HAP-1 (cell line): ENCODE measurements around the gene MAK.
"Not testable (repeated sequence)": the region's sequence is repeated elsewhere in the genome, so short reads cannot be mapped to it uniquely, and the experiment has no call there.

Experiments used
- DNase-seq, 2 experiments: peaks; one replicate each; pipeline ENCODE4 v3.0.0-alpha.2; 2016 to 2020; ENCODE audit warnings: low spot score in 2 of 2
- H3K27me3 ChIP-seq: fragments of 250-450 bp; sonication (Bioruptor Pico); 2 replicates; pipeline ENCODE4 v1.5.1; 2020; ENCODE audit warnings: low read depth, mild to moderate bottlenecking, moderate library complexity
- H3K36me3 ChIP-seq: fragments of 250-450 bp; sonication (Bioruptor Pico); replicated peaks from 2 replicates; pipeline ENCODE4 v1.5.1; 2020; ENCODE audit warnings: mild to moderate bottlenecking
- H3K4me1 ChIP-seq: fragments of 250-450 bp; sonication (Bioruptor Pico); 2 replicates; pipeline ENCODE4 v1.5.1; 2020; ENCODE audit warnings: mild to moderate bottlenecking
- H3K4me3 ChIP-seq: fragments of 250-450 bp; sonication (Bioruptor Pico); 2 replicates; pipeline ENCODE4 v1.5.1; 2020; ENCODE audit warnings: mild to moderate bottlenecking, moderate library complexity
- H3K9me3 ChIP-seq: fragments of 250-450 bp; sonication (Bioruptor Pico); 2 replicates; pipeline ENCODE4 v1.5.1; 2020; ENCODE audit warnings: mild to moderate bottlenecking, moderate library complexity
- in situ Hi-C: fragments of 300-500 bp; cut with MboI; formaldehyde crosslinking; loops from 3 replicates; pipeline ENCODE4 v1.14.3; 2020; ENCODE audit warnings: low sequenced_read_pairs, inconsistent platforms, mixed read lengths

The MAK gene

GRCh38 chr6:10837995-10838793, at the start of gene MAK:
Gene MAK, minus strand, starts transcription at chr6:10838539. Its CDS starts 7,891 bp downstream, at chr6:10830648.
- in situ Hi-C loops = no loop called here
- H3K27me3 ChIP-seq = peaks cover 9% of the 10 kb centered on the region
- DNase-seq = peak; percentile 85 to 92
- peaks cover 9% of the 10 kb centered on the region for H3K4me1 ChIP-seq
- H3K9me3 ChIP-seq = peaks cover 1% of the 10 kb centered on the region; the same call in 1 of the 2 replicates
- peak within 1 kb of the TSS; percentile 56 for H3K4me3 ChIP-seq
- no peaks in the 10 kb centered on the region for H3K36me3 ChIP-seq

GRCh38 chr6:10886691-10887502, 48.6 kb upstream of the MAK start, which contains the start of gene SYCP2L:
Gene SYCP2L, plus strand, starts transcription at chr6:10887052. Its CDS starts 75 bp downstream, at chr6:10887127.
- H3K4me3 ChIP-seq = peak within 1 kb of the TSS; percentile 85
- no peaks in the 10 kb centered on the region for H3K27me3 ChIP-seq
- H3K4me1 ChIP-seq = peaks cover 4% of the 10 kb centered on the region; the same call in 1 of the 2 replicates
- H3K9me3 ChIP-seq = peaks cover 2% of the 10 kb centered on the region; the same call in 1 of the 2 replicates
- in situ Hi-C loops = no loop called here
- peak; percentile 90 to 93 for DNase-seq
- no peaks in the 10 kb centered on the region for H3K36me3 ChIP-seq

GRCh38 chr6:10886365-10886690, 48.0 kb upstream of the MAK start:
- H3K4me1 ChIP-seq, H3K36me3 ChIP-seq, H3K27me3 ChIP-seq, H3K9me3 ChIP-seq, DNase-seq, in situ Hi-C loops: not testable (repeated sequence)
- H3K4me3 ChIP-seq = peak overlapping the region; percentile 85

GRCh38 chr6:10884245-10884972, 46.1 kb upstream of the MAK start:
- Histone ChIP-seq H3K4me3 (no peak overlapping the region), H3K9me3 (no peaks in the 10 kb centered on the region), H3K27me3 (no peaks in the 10 kb centered on the region), H3K4me1 (peaks cover 4% of the 10 kb centered on the region; the same call in 1 of the 2 replicates), H3K36me3 (no peaks in the 10 kb centered on the region)
- in situ Hi-C loops = no loop called here
- DNase-seq = no peak

- no peaks in the 10 kb centered on the region for H3K27me3 ChIP-seq
- peaks cover 4% of the 10 kb centered on the region; the same call in 1 of the 2 replicates for H3K4me1 ChIP-seq
- no peak overlapping the region for H3K4me3 ChIP-seq
- no peaks in the 10 kb centered on the region for H3K36me3 ChIP-seq
- H3K9me3 ChIP-seq = no peaks in the 10 kb centered on the region
- in situ Hi-C loops = no loop called here
- DNase-seq = no peak
These were observed 45.2 kb upstream of the MAK start for GRCh38 chr6:10883312-10884244.

- Histone ChIP-seq H3K4me1 (peaks cover 3% of the 10 kb centered on the region; the same call in 1 of the 2 replicates), H3K9me3 (no peaks in the 10 kb centered on the region), H3K27me3 (no peaks in the 10 kb centered on the region), H3K4me3 (no peak overlapping the region), H3K36me3 (no peaks in the 10 kb centered on the region)
- in situ Hi-C loops = no loop called here
- no peak for DNase-seq
These were observed 44.4 kb upstream of the MAK start for GRCh38 chr6:10882657-10883171.

- H3K4me1 ChIP-seq, H3K36me3 ChIP-seq, in situ Hi-C loops, H3K27me3 ChIP-seq, DNase-seq, H3K9me3 ChIP-seq, H3K4me3 ChIP-seq: not testable (repeated sequence)
These were observed 43.9 kb upstream of the MAK start for GRCh38 chr6:10882253-10882630.

GRCh38 chr6:10880366-10880765, 42.0 kb upstream of the MAK start:
- H3K9me3 ChIP-seq = no peaks in the 10 kb centered on the region
- in situ Hi-C loops = no loop called here
- no peaks in the 10 kb centered on the region for H3K36me3 ChIP-seq
- H3K4me1 ChIP-seq = no peaks in the 10 kb centered on the region
- no peak overlapping the region for H3K4me3 ChIP-seq
- H3K27me3 ChIP-seq = no peaks in the 10 kb centered on the region
- no peak for DNase-seq

GRCh38 chr6:10877871-10878270, 39.5 kb upstream of the MAK start:
- H3K9me3 ChIP-seq = no peaks in the 10 kb centered on the region
- no peak overlapping the region for H3K4me3 ChIP-seq
- no peaks in the 10 kb centered on the region for H3K4me1 ChIP-seq
- DNase-seq = no peak
- H3K36me3 ChIP-seq = no peaks in the 10 kb centered on the region
- in situ Hi-C loops = no loop called here
- no peaks in the 10 kb centered on the region for H3K27me3 ChIP-seq

GRCh38 chr6:10877012-10877411, 38.7 kb upstream of the MAK start:
- Histone ChIP-seq H3K36me3 (no peaks in the 10 kb centered on the region), H3K4me1 (no peaks in the 10 kb centered on the region), H3K4me3 (no peak overlapping the region), H3K9me3 (no peaks in the 10 kb centered on the region), H3K27me3 (no peaks in the 10 kb centered on the region)
- in situ Hi-C loops = no loop called here
- DNase-seq = no peak

GRCh38 chr6:10875026-10875425, 36.7 kb upstream of the MAK start:
- H3K4me1 ChIP-seq = no peaks in the 10 kb centered on the region
- no peak overlapping the region for H3K4me3 ChIP-seq
- DNase-seq = no peak
- no peaks in the 10 kb centered on the region for H3K36me3 ChIP-seq
- no peaks in the 10 kb centered on the region; the same call in 1 of the 2 replicates for H3K9me3 ChIP-seq
- in situ Hi-C loops = no loop called here
- no peaks in the 10 kb centered on the region for H3K27me3 ChIP-seq

GRCh38 chr6:10874207-10874606, 35.9 kb upstream of the MAK start:
- H3K27me3 ChIP-seq = no peaks in the 10 kb centered on the region
- H3K36me3 ChIP-seq = no peaks in the 10 kb centered on the region
- in situ Hi-C loops = no loop called here
- no peaks in the 10 kb centered on the region; the same call in 1 of the 2 replicates for H3K9me3 ChIP-seq
- DNase-seq = no peak
- H3K4me3 ChIP-seq = no peak overlapping the region
- H3K4me1 ChIP-seq = no peaks in the 10 kb centered on the region
